OCI-LY7 (cell line): Measurements from ENCODE around the gene PTGER3.

Source experiments
- EZH2phosphoT487 ChIP-seq: fragments of 200-600 bp; sonication (generic); IDR thresholded peaks from 2 replicates; pipeline ENCODE4 v1.6.1; 2018; ENCODE audit warnings: low read depth, borderline replicate concordance, mild to moderate bottlenecking, mixed run types, antibody characterized with exemption, low read length, moderate library complexity, mixed read lengths
- TF ChIP-seq, protein P1 (sequence below): fragments of 200-600 bp; sonication (generic); conservative IDR thresholded peaks from 2 replicates; pipeline ENCODE4 v1.5.1; 2014; ENCODE audit warnings: mild to moderate bottlenecking, antibody characterized with exemption, low read length, moderate library complexity, mixed read lengths

DNA sequence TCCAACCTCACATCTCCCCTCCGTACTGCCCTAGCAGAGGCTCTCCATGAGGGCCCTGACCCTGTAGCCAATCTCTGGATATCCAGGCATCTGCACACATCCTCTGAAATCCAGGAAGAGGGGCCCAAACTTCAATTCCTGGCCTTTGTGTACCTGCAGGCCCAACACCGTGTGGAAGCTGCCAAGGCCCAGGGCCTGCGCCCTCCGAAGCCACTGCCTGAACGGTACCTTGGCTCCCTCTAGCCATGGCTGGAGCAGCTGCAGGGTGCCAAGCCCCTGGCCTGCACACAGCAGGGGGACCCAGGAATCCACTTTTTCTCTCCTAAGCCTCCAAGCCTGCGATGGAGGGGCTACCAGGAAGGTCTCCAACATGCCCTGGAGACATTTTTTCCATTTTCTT lies 84.2 kb downstream of the PTGER3 start:
- TF ChIP-seq, protein P1, sequence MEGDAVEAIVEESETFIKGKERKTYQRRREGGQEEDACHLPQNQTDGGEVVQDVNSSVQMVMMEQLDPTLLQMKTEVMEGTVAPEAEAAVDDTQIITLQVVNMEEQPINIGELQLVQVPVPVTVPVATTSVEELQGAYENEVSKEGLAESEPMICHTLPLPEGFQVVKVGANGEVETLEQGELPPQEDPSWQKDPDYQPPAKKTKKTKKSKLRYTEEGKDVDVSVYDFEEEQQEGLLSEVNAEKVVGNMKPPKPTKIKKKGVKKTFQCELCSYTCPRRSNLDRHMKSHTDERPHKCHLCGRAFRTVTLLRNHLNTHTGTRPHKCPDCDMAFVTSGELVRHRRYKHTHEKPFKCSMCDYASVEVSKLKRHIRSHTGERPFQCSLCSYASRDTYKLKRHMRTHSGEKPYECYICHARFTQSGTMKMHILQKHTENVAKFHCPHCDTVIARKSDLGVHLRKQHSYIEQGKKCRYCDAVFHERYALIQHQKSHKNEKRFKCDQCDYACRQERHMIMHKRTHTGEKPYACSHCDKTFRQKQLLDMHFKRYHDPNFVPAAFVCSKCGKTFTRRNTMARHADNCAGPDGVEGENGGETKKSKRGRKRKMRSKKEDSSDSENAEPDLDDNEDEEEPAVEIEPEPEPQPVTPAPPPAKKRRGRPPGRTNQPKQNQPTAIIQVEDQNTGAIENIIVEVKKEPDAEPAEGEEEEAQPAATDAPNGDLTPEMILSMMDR, result no peak
- TF ChIP-seq EZH2phosphoT487, result no peak
